Hepatocyte (in vitro differentiated cells): Measurements from ENCODE around the gene ATP8B4.

ENCODE experiments used
- CTCF ChIP-seq: fragments of 200-600 bp; sonication (generic); IDR thresholded peaks from 2 replicates; pipeline ENCODE4 v1.5.1; 2016; ENCODE audit warnings: antibody characterized with exemption, mild to moderate bottlenecking; ENCODE audit not compliant: poor library complexity
- EZH2 ChIP-seq: fragments of 200-600 bp; sonication (generic); IDR thresholded peaks from 2 replicates; pipeline ENCODE4 v1.6.1; 2016; ENCODE audit warnings: antibody characterized with exemption, mild to moderate bottlenecking, borderline replicate concordance

GRCh38 chr15:49962044-49962602 is 156.9 kb downstream of the ATP8B4 start:
- no peak for TF ChIP-seq CTCF
- TF ChIP-seq EZH2 = no peak
